ENCODE data around the gene C12orf43. TPM values are rescaled to one million over a fixed set of nuclear protein-coding genes. Genes with fewer than 3 reads are reported as not detected.

Gene C12orf43
- total RNA-seq, 1 donor from 2014 or later: 21.2 TPM

- DNase-seq (ENCODE audit: extremely low spot score, unreplicated experiment): no peak
- Mint-ChIP-seq H3K36me3 (no peaks in the 10 kb centered on the region), H3K4me1 (ENCODE audit: unreplicated experiment) (peaks cover 6% of the 10 kb centered on the region), H3K4me3 (no peak overlapping the region), H3K27me3 (peaks cover 10% of the 10 kb centered on the region), H3K9me3 (no peaks in the 10 kb centered on the region), H3K27ac (no peak overlapping the region)
- TF ChIP-seq, protein P1, sequence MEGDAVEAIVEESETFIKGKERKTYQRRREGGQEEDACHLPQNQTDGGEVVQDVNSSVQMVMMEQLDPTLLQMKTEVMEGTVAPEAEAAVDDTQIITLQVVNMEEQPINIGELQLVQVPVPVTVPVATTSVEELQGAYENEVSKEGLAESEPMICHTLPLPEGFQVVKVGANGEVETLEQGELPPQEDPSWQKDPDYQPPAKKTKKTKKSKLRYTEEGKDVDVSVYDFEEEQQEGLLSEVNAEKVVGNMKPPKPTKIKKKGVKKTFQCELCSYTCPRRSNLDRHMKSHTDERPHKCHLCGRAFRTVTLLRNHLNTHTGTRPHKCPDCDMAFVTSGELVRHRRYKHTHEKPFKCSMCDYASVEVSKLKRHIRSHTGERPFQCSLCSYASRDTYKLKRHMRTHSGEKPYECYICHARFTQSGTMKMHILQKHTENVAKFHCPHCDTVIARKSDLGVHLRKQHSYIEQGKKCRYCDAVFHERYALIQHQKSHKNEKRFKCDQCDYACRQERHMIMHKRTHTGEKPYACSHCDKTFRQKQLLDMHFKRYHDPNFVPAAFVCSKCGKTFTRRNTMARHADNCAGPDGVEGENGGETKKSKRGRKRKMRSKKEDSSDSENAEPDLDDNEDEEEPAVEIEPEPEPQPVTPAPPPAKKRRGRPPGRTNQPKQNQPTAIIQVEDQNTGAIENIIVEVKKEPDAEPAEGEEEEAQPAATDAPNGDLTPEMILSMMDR (conservative IDR thresholded peaks at IDR 0.05): no peak
These were observed 27.6 kb downstream of the C12orf43 start for GRCh38 chr12:120988658-120989057.

- no peak for DNase-seq (ENCODE audit: extremely low spot score, unreplicated experiment)
- TF ChIP-seq, protein P1 (conservative IDR thresholded peaks at IDR 0.05): no peak
- Mint-ChIP-seq H3K27ac (no peak overlapping the region), H3K9me3 (no peaks in the 10 kb centered on the region), H3K27me3 (peaks cover 8% of the 10 kb centered on the region), H3K36me3 (no peaks in the 10 kb centered on the region), H3K4me1 (ENCODE audit: unreplicated experiment) (peaks cover 6% of the 10 kb centered on the region), H3K4me3 (no peak overlapping the region)
These were observed 28.1 kb downstream of the C12orf43 start for GRCh38 chr12:120988234-120988633.

DNA sequence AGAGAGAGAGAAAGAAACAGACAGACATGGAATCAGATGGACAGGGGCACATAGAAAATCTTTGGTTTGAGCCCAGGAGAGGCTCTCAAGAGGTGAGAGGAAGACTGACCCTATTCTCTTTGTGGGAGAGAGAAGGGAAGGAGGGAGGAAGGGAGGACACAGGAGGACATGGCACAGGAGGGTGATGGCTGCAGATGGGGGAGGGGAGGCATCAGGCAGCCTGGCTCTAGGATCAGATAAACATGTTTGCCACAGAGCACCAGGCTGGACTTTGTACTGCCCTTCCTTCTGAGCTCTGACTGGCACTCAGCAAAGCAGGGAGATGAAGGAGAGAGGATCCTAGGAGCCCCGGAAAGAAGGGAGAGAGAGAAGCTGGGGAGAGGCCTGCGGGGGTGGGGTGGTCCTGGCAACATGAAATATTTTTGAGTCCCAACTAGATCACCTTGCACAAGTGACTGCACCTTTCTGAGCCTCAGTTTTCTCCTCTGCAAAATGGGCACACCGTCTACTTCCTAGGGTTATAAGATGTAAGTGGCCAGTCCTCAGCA lies 31.9 kb downstream of the C12orf43 start:
- no peaks in the 10 kb centered on the region for H3K27me3 Mint-ChIP-seq
- no peaks in the 10 kb centered on the region for H3K36me3 Mint-ChIP-seq
- DNase-seq (ENCODE audit: extremely low spot score, unreplicated experiment): no peak
- TF ChIP-seq, protein P1 (conservative IDR thresholded peaks at IDR 0.05): no peak
- peak overlapping the region; percentile 9 for H3K4me3 Mint-ChIP-seq
- no peaks in the 10 kb centered on the region for H3K9me3 Mint-ChIP-seq
- H3K4me1 Mint-ChIP-seq (ENCODE audit: unreplicated experiment): peaks cover 12% of the 10 kb centered on the region
- H3K27ac Mint-ChIP-seq: peak overlapping the region; percentile 65

DNA sequence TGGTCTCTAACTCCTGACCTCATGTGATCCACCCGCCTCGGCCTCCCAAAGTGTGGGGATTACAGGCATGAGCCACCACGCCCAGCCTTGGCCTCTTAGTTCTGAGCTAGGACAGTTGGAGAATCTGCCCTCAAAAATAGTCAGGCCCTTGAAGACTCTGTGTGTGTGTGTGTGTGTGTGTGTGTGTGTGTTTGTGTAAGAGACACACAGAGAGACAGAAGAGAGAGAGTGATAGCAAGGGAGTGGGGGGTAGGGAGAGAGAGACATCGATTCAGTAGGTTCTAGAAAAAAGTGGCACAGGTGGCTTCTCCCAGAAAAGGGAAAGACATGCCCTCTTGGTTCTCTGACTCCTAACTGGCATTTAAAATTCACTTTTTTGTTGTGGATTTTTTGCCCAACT lies 32.5 kb downstream of the C12orf43 start:
- Mint-ChIP-seq H3K9me3 (no peaks in the 10 kb centered on the region), H3K4me1 (ENCODE audit: unreplicated experiment) (peaks cover 12% of the 10 kb centered on the region), H3K4me3 (no peak overlapping the region), H3K27ac (peak overlapping the region; percentile 65), H3K36me3 (no peaks in the 10 kb centered on the region), H3K27me3 (no peaks in the 10 kb centered on the region)
- no peak for DNase-seq (ENCODE audit: extremely low spot score, unreplicated experiment)
- TF ChIP-seq, protein P1 (conservative IDR thresholded peaks at IDR 0.05): no peak

DNA sequence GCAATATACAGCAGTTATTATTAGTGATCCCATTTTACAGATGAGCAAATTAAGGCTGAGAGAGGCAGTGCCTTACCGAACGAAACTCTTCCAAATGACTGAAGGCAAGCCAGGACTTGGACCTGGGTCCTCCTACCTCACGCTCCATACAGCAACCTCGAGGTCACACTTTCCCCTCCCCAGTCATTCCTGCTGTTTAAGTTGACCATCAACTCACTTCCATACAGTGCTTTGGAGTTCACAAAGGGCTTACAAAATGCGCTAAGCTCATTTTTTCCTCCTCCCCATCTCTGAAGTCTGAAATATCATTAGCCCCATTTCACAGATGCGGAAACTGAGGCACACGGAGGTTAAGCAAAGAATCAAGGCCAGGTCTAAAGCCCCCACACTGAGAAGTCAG lies 33.6 kb downstream of the C12orf43 start:
- H3K27me3 Mint-ChIP-seq: no peaks in the 10 kb centered on the region
- H3K9me3 Mint-ChIP-seq: no peaks in the 10 kb centered on the region
- DNase-seq (ENCODE audit: extremely low spot score, unreplicated experiment): no peak
- H3K4me1 Mint-ChIP-seq (ENCODE audit: unreplicated experiment): peaks cover 12% of the 10 kb centered on the region
- TF ChIP-seq, protein P1 (conservative IDR thresholded peaks at IDR 0.05): no peak
- H3K27ac Mint-ChIP-seq: peak overlapping the region; percentile 76
- no peak overlapping the region for H3K4me3 Mint-ChIP-seq
- no peaks in the 10 kb centered on the region for H3K36me3 Mint-ChIP-seq
